HG03439 (cell line): ENCODE data around the gene ZSCAN5A.
"Not testable (repeated sequence)": the region's sequence is repeated elsewhere in the genome, so short reads cannot be mapped to it uniquely, and the experiment has no call there.

Experiments used
- ATAC-seq: cut with Tn5 transposase; IDR thresholded peaks from one replicate; pipeline ENCODE4 v1.9.1; 2021; ENCODE audit warnings: mild to moderate bottlenecking, moderate library complexity; ENCODE audit not compliant: unreplicated experiment

ZSCAN5A gene

GRCh38 chr19:56273563-56274117 lies 41.0 kb downstream of the ZSCAN5A start:
- no peak for ATAC-seq

DNA sequence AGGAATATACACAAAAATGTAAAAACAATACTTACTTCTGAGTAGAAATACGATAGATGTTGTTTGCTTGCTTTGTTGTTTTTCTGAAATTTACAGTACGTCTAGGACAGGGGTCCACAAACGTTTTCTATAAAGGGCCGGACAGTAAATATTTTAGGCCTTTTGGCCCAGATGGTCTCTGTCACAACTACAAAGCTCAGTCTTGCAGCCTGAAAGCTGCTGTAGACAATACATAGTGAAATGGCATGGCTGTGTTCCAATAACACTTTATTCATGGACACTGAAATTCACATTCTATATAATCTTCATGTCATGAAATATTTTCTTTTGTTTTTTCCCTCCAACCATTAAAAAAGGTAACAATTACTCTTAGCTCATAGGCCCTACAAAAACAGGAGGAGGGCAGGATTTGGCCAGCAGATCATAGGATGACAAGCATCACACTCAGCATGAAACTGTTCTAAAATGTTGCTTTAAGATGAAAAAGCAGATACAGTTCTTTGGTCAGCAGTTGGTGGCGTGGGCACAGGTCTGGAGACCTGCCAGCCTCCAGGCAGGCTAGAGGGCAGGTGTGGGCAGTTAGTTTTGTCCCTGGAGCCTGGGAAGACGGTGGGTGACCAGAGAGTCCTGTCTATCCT lies 42.4 kb downstream of the ZSCAN5A start, which contains the start of gene EDDM13:
EDDM13 (plus strand) TSS at position 588 of the 638 bp plus-strand sequence. CDS start 87 bp downstream, outside the sequence.
- ATAC-seq = no peak

DNA sequence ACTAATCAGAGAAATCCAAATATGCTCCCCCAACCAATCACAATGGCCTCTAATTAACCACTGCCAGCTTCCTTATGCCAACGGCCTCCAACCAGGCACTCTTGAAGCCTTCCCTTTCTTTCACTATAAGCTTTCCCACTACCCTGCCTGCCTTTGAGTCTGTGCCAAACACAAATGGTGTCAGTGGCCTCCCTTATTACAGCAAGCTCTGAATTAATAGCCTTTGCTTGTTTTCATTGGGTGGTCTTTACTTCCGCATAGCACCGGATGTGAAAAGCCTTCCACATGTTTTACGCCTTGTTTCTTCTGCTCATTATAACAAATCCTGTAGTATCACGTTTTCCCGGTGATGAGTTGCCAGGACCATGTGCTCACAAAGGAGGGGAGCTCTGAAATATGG lies 43.5 kb downstream of the ZSCAN5A start:
- ATAC-seq = no peak

- no peak for ATAC-seq
These were observed 44.0 kb downstream of the ZSCAN5A start for GRCh38 chr19:56270676-56271075.

GRCh38 chr19:56269348-56269747 lies 45.3 kb downstream of the ZSCAN5A start:
- ATAC-seq = no peak

DNA sequence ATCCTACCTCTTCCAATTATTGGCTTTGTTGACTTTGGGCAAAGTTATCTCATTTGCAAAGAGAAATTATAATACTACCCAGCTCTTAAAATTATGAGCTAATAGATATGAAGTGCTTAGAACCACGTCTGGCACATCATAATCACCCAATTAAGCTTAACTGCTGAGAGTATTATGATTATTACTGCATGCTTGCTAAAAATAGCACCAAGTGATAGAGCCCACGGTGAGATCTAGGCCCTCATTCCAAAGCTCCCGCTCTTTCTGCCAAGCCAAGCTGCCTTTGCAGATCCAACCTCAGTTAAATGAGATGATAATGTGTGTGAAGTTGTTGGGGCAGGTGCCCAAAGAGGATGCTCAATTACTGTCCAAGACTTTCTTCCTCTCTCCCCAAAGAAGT lies 48.6 kb downstream of the ZSCAN5A start:
- no peak for ATAC-seq

GRCh38 chr19:56263319-56263718 lies 51.3 kb downstream of the ZSCAN5A start:
- ATAC-seq = no peak

DNA sequence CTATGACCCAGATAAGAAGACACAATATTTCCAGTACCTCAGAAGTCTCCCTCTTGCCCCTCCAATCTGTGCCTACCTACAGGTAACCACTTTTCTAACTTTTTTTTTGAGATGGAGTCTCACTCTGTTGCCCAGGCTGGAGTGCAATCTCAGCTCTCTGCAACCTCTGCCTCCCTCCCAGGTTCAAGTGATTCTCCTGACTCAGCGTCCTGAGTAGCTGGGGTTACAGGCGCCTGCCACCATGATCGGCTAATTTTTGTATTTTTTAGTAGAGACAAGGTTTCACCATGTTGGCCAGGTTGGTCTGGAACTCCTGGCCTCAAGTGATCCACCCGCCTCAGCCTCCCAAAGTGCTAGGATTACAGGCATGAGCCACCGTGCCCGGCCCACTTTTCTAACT lies 52.7 kb downstream of the ZSCAN5A start:
- ATAC-seq = not testable (repeated sequence)

GRCh38 chr19:56261145-56261544 lies 53.5 kb downstream of the ZSCAN5A start:
- no peak for ATAC-seq

DNA sequence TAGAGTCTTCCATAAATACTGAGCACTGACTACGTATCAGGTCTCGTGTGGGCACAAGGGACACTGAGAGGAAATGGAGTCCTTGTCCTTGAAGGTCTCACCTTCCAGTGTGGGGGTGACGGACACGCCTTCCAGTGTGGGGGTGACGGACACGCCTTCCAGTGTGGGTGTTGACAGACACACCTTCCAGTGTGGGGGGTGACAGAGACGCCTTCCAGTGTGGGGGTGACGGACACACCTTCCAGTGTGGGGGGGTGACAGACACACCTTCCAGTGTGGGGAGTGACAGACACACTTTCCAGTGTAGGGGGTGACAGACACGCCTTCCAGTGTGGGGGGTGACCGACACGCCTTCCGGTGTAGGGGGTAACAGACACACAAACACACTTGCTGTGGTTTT lies 56.4 kb downstream of the ZSCAN5A start:
- ATAC-seq = no peak

DNA sequence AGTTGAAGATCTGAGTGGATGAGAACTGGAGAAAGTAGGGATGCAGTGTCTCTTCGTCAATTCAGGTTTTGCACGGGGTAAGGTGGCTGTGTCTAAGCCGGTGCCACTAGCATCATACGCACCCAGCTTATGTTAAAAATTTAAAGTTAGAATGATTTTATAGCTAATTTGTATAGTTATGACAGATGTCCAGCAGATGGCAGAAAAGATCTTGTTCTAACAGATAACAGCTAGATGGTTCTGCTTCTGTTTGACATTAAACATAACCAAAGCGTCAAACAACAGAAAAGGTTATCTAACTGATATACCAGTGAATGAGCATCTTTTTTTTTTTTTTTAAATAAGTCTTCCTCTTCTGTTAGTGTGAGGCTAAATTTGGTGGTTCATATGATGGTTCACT lies 60.9 kb downstream of the ZSCAN5A start:
- no peak for ATAC-seq

GRCh38 chr19:56252699-56253422 lies 61.8 kb downstream of the ZSCAN5A start:
- no peak for ATAC-seq

DNA sequence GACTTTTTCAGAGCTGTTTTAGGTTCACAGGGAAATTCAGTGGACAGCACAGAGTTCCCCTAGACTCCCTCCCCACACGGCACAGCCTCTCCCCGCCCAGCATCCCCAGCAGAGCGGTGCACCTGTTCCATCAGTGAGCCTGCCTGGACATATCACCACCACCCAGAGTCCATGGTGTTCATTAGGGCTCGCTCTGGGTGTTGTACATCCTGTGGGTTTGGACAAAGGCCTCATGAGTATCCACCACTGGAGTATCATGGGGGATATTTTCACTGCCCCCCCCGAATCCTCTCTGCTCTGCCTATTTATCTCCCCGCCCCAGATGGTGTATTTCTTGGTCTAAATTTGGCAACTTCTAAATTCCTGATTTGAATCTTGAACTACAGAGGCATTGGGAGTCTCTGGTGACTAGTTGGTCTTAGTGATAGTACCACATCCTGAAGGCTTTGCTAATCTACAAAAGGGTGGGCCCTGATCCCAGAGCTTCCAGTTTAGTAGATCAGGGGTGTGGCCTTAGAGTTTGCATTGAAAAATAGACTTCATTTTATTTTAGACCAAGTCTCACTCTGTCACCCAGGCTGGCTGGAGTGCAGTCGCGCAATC lies 65.8 kb downstream of the ZSCAN5A start:
- not testable (repeated sequence) for ATAC-seq

GRCh38 chr19:56245764-56246163 lies 68.9 kb downstream of the ZSCAN5A start:
- ATAC-seq = not testable (repeated sequence)

DNA sequence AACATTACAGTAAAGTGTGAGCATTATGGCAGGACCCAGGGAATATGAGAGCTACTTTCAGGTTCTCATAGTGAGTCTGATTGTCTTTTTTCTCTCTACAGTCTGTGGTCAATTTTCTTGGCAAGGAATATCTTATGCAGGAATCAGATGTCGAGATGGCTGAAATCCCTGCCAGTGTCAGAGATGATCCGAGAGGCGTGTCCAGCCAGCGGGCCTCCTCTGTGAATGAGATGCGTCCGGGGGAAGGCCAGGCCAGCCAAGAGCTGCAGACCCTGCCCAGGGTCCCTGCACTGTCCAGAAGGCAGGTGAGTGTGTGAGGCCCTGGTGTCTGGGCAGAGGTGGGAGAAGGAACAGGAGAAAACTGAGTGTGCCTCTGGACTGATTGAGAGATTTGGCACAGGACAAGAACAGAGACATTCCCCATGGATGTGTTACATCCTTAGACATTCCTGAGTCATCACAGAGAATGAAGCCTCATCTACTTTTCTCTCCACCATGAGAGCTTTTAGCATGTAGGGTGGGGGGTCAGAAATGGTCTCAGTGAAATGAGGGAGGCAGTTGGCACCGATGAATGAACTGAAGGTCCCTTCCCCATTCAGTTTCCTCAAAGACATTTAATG lies 69.4 kb downstream of the ZSCAN5A start:
- no peak for ATAC-seq

DNA sequence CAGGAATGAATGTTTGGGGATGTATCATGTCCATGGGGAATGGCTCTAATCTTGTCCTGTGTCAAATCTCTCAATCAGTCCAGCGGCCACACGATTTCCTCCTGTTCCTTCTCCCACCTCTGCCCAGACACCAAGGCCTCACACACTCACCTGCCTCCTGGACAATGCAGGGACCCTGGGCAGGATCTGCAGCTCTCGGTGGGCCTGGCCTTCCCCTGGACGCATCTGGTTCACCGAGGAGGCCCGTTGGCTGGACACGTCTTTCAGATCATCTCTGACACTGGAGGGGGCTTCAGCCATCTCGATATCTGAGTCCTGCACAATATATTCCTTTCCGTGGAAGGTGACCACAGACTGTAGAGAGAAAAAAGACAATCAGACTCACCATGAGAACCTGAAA lies 91.2 kb downstream of the ZSCAN5A start:
- ATAC-seq = no peak

- no peak for ATAC-seq
These were observed 91.7 kb downstream of the ZSCAN5A start for GRCh38 chr19:56222901-56223300.

DNA sequence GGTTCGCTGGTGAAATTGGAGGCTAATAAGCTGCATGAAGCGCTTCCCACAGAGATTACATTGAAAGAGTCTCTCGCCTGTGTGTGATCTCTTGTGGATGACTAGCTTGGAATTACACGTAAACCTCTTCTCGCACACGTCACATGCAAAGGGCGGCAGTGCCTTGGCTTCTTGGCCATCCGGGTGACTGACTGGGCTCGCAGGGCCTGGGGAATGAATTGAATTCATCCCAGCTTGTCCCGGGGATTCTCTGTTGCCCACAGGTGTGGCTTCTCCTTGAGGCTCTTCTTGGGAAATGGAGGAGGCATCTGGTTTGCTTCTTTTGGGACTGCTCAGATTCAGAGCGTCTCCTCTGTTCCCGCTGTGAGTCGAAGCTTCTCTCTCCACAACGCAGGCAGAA lies 92.8 kb downstream of the ZSCAN5A start:
- ATAC-seq = no peak

DNA sequence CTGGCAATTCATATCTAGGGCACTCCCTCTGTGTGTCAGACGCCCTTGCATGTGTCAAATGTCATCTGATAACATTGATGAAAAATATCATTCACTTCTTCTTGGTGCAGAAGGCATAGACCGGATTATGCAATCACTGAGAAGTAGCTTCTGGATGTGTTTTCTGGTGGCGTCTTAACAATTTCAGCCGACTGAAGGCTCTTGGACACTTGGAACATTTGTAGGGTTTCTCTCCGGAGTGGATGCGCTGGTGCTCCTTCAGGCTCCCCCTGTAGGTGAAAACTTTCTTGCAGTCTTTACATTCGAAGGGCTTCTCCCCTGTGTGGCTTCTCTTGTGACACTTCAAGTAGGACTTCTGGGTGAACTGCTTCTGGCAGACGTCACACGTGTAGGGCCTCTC lies 93.2 kb downstream of the ZSCAN5A start:
- ATAC-seq = not testable (repeated sequence)

GRCh38 chr19:56218961-56219360 lies 95.7 kb downstream of the ZSCAN5A start:
- no peak for ATAC-seq
